ENCODE data around the gene SAMD14.

The SAMD14 gene

GRCh38 chr17:50094753-50095619 lies 35.0 kb downstream of the SAMD14 start, which contains the start of gene PDK2:
Gene PDK2, plus strand, starts transcription at chr17:50095351. Its CDS starts 85 bp downstream, at chr17:50095436.
- peak; percentile 90 for DNase-seq

GRCh38 chr17:50094243-50094752 lies 35.7 kb downstream of the SAMD14 start:
- peak; percentile 93 for DNase-seq

- no peak for DNase-seq
Observed at GRCh38 chr17:50093807-50094206, 36.2 kb downstream of the SAMD14 start.

GRCh38 chr17:50093246-50093645 lies 36.7 kb downstream of the SAMD14 start:
- DNase-seq, result no peak

- no peak for DNase-seq
Observed at GRCh38 chr17:50091918-50092285, 38.1 kb downstream of the SAMD14 start.

GRCh38 chr17:50090971-50091917 lies 38.7 kb downstream of the SAMD14 start:
- DNase-seq, result no peak

GRCh38 chr17:50090071-50090470 lies 39.9 kb downstream of the SAMD14 start:
- DNase-seq, result no peak

- no peak for DNase-seq
Observed at GRCh38 chr17:50088952-50089825, 40.8 kb downstream of the SAMD14 start.

- no peak for DNase-seq
Observed at GRCh38 chr17:50087912-50088405, 42.0 kb downstream of the SAMD14 start.

- DNase-seq, result peak; percentile 70
Observed at GRCh38 chr17:50087246-50087911, 42.6 kb downstream of the SAMD14 start.

- no peak for DNase-seq
Observed at GRCh38 chr17:50081757-50082156, 48.2 kb downstream of the SAMD14 start.

GRCh38 chr17:50080827-50081226 lies 49.1 kb downstream of the SAMD14 start:
- DNase-seq, result no peak

GRCh38 chr17:50080096-50080480 lies 49.9 kb downstream of the SAMD14 start:
- no peak for DNase-seq

GRCh38 chr17:50079334-50080095 lies 50.4 kb downstream of the SAMD14 start:
- DNase-seq, result no peak

GRCh38 chr17:50078430-50078829 lies 51.5 kb downstream of the SAMD14 start:
- DNase-seq, result no peak

- no peak for DNase-seq
Observed at GRCh38 chr17:50076591-50077235, 53.2 kb downstream of the SAMD14 start.

GRCh38 chr17:50076221-50076590 lies 53.8 kb downstream of the SAMD14 start:
- no peak for DNase-seq

- DNase-seq, result no peak
Observed at GRCh38 chr17:50075446-50076032, 54.4 kb downstream of the SAMD14 start.

- DNase-seq, result no peak
Observed at GRCh38 chr17:50074227-50074626, 55.7 kb downstream of the SAMD14 start.

GRCh38 chr17:50072925-50073324 lies 57.0 kb downstream of the SAMD14 start:
- DNase-seq, result no peak

Measured in stimulated activated CD4-positive, alpha-beta T cell treated with anti-CD3 and anti-CD28 coated beads, Interleukin-12 subunit alpha, Interleukin-12 subunit beta, amount 100 ng/mL, for 4 hours (primary cell).